Left ventricle myocardium inferior (tissue), 1 donor: ENCODE measurements around the gene TENM3. TPM values are rescaled to one million over a fixed set of nuclear protein-coding genes. Genes with fewer than 3 reads are reported as not detected.

Experiments used
- DNase-seq: peaks from one replicate; pipeline ENCODE4 v3.0.0-alpha.2; 2020
- H3K27ac ChIP-seq: fragments of 200-600 bp; replicated peaks from 2 replicates; pipeline ENCODE4 v1.8.0; 2021
- H3K27me3 ChIP-seq: fragments of 200-600 bp; 2 replicates; pipeline ENCODE4 v1.8.0; 2021; ENCODE audit warnings: low read depth
- H3K36me3 ChIP-seq: fragments of 200-600 bp; 2 replicates; pipeline ENCODE4 v1.8.0; 2021
- H3K4me1 ChIP-seq: fragments of 200-600 bp; 2 replicates; pipeline ENCODE4 v1.8.0; 2021
- H3K4me3 ChIP-seq: fragments of 200-600 bp; 2 replicates; pipeline ENCODE4 v1.8.0; 2021; ENCODE audit warnings: mild to moderate bottlenecking, moderate library complexity
- H3K9me3 ChIP-seq: fragments of 200-600 bp; replicated peaks from 2 replicates; pipeline ENCODE4 v1.8.0; 2021
- CTCF ChIP-seq: fragments of 200-600 bp; IDR thresholded peaks from 2 replicates; pipeline ENCODE4 v1.8.0; 2021; ENCODE audit warnings: antibody characterized with exemption, mild to moderate bottlenecking, borderline replicate concordance
- intact Hi-C: fragments of 100-400 bp; cut with micrococcal nuclease; formaldehyde crosslinking; loops from one replicate; pipeline ENCODE4 v1.11.0; 2022
- total RNA-seq: library from RNA; stranded (reverse); fragmentation: NEBNext Ultra II Directional; extraction: Animal tissue kit (Norgen Biotek cat#: 25700); gene quantifications from one replicate; pipeline ENCODE4 v1.2.1, GENCODE V29; 2021
- donor health status: DM: no; HTN: yes; CAD: no; lungs with severe emphysema.

TENM3 gene
- total RNA-seq, 1 donor from 2014 or later: 1.5 TPM

- no peak for TF ChIP-seq CTCF
- Histone ChIP-seq H3K27me3 (peaks cover 23% of the 10 kb centered on the region), H3K9me3 (no peaks in the 10 kb centered on the region), H3K36me3 (no peaks in the 10 kb centered on the region), H3K27ac (no peak overlapping the region), H3K4me3 (no peak overlapping the region), H3K4me1 (no peaks in the 10 kb centered on the region)
- no peak for DNase-seq
- intact Hi-C loops: no loop called here
Observed at GRCh38 chr4:182350041-182350440, 106.8 kb downstream of the TENM3 start.

DNA sequence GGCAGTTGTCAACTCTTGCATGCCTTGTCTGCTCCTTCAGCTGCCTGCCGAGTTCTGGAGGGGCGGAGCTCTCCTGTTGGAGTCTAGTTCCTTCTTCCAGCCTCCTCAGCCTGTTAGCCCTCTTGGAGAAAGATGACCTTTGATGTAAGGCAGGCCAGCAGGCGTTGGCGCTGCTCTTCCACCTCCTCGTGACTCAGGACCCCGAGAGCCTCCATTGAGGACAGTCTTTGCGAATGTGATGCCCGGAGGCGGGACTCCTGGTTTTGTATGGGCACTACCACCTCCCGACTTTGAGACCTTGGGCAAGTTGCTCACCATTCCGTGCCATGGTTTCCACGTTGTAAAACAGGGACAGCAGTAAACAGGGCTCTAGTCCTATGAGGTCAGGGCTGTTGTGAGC lies 108.3 kb downstream of the TENM3 start:
- no peaks in the 10 kb centered on the region for H3K9me3 ChIP-seq
- H3K27me3 ChIP-seq: peaks cover 19% of the 10 kb centered on the region
- H3K27ac ChIP-seq: no peak overlapping the region
- DNase-seq: no peak
- no peaks in the 10 kb centered on the region for H3K4me1 ChIP-seq
- no peak overlapping the region for H3K4me3 ChIP-seq
- intact Hi-C loops: no loop called here
- no peak for TF ChIP-seq CTCF
- H3K36me3 ChIP-seq: no peaks in the 10 kb centered on the region

GRCh38 chr4:182354106-182354505 lies 110.9 kb downstream of the TENM3 start:
- no peak for DNase-seq
- H3K4me3 ChIP-seq: no peak overlapping the region
- H3K27me3 ChIP-seq: peaks cover 13% of the 10 kb centered on the region
- intact Hi-C loops: no loop called here
- no peaks in the 10 kb centered on the region for H3K36me3 ChIP-seq
- no peaks in the 10 kb centered on the region for H3K4me1 ChIP-seq
- H3K9me3 ChIP-seq: no peaks in the 10 kb centered on the region
- no peak for TF ChIP-seq CTCF
- H3K27ac ChIP-seq: no peak overlapping the region

DNA sequence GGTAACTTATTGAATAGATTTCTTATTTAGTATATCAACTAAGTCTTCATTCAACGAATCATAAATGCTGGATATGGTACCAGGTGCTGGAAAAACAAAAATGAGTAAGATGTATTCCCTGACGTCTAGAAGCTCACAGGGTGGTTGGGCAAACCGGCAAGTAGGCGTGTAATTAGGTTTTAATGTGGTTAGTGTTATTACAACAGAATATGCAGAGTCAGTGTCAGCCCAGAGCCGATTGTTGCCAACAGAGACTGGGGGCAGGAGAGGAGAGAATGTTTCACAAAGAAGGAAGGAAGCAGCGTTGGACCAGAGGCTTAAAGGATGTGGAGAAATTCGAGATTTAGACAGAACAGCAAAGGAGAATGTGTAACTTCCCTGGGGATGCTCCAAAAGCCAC lies 111.7 kb downstream of the TENM3 start:
- Histone ChIP-seq H3K4me1 (no peaks in the 10 kb centered on the region), H3K9me3 (no peaks in the 10 kb centered on the region), H3K36me3 (no peaks in the 10 kb centered on the region), H3K4me3 (no peak overlapping the region), H3K27ac (no peak overlapping the region), H3K27me3 (peaks cover 13% of the 10 kb centered on the region)
- no peak for TF ChIP-seq CTCF
- no peak for DNase-seq
- intact Hi-C loops: no loop called here

DNA sequence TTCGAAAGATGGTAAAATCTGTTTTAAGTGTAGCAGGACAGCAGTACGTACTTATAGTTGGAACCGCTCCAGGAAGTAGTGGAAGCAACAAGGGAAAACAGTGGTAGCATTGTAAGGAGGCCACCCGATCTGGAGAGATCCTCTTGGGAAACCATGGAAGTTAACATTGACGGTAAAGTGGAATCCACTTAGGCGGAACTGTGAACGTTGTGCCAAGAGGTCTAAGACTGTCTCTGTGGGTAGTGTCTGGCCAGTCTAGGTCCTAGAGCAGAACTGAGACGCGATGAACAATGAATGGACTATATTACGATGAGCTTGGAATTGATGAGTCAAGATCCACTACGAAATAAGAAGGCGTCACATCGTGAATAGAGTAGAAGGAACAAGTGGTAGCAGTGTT lies 124.0 kb downstream of the TENM3 start:
- no peak overlapping the region for H3K27ac ChIP-seq
- no peak for DNase-seq
- H3K9me3 ChIP-seq: no peaks in the 10 kb centered on the region
- no peak for TF ChIP-seq CTCF
- H3K36me3 ChIP-seq: no peaks in the 10 kb centered on the region
- no peak overlapping the region for H3K4me3 ChIP-seq
- intact Hi-C loops: no loop called here
- H3K27me3 ChIP-seq: peaks cover 5% of the 10 kb centered on the region
- H3K4me1 ChIP-seq: no peaks in the 10 kb centered on the region

DNA sequence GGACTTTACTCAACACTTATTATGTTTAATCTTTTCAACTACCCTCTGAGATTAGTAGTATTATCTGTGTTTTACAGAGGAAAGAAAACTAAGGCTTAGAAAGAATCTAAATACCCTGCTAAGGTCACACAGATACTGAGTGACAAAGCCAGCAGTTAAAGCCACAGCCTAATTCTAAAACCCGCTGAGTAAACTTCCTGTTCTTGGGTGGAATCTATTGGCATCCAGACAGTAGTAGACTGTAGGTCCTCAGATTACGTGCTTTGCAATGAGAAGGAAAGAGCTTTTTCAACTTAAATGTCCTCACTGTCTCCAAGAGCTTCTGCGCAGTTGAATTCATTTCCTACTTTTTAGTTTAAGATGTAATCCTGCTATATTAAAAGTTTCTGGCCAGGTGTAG lies 126.0 kb downstream of the TENM3 start:
- H3K9me3 ChIP-seq: no peaks in the 10 kb centered on the region
- DNase-seq: no peak
- H3K36me3 ChIP-seq: no peaks in the 10 kb centered on the region
- no peak overlapping the region for H3K27ac ChIP-seq
- peaks cover 19% of the 10 kb centered on the region for H3K27me3 ChIP-seq
- H3K4me3 ChIP-seq: no peak overlapping the region
- intact Hi-C loops: no loop called here
- H3K4me1 ChIP-seq: no peaks in the 10 kb centered on the region
- TF ChIP-seq CTCF: no peak
